Left renal cortex interstitium (tissue), 4 donors: ENCODE results near the gene NKAIN4. TPM values are rescaled to one million over a fixed set of nuclear protein-coding genes. Genes with fewer than 3 reads are reported as not detected.
"Not testable (repeated sequence)": the region's sequence is repeated elsewhere in the genome, so short reads cannot be mapped to it uniquely, and the experiment has no call there.

Experiments used
- DNase-seq, 4 donors: peaks; one replicate each; pipeline ENCODE4 v3.0.0-alpha.2; 2013; ENCODE audit warnings: low read depth in 4 of 4, low spot score in 2 of 4, missing footprints in 1 of 4
- polyA plus RNA-seq, 4 donors: library from polyadenylated mRNA; unstranded; fragments of 120-200 nt; gene quantifications; one replicate each; pipeline ENCODE4 v1.2.1, GENCODE V29; 2013; ENCODE audit not compliant: insufficient read length in 4 of 4

NKAIN4 gene
- polyA plus RNA-seq, 4 donors: 25.4 to 42.2 (median 40.8) TPM

DNA sequence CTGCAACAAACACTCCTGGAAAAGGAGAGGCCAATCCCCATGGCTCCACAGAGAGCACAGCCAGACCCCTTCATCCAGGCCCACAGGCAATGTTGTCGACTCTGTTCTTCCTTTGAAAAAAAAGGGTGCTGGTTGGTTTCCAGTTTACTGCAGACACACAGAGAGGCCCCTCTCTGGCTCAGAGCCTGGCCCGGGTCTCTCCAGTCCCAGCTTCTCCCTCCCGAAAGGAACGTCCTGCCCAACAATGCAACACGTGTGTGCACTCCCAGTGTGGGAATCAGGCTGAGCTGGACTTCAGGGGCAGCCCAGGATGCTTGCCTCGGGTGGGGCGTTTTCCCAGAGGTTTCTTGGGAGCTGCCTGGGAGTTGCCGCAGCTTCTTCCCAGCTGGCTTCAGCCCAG lies 4.5 kb upstream of the NKAIN4 start:
- no peak for DNase-seq

DNA sequence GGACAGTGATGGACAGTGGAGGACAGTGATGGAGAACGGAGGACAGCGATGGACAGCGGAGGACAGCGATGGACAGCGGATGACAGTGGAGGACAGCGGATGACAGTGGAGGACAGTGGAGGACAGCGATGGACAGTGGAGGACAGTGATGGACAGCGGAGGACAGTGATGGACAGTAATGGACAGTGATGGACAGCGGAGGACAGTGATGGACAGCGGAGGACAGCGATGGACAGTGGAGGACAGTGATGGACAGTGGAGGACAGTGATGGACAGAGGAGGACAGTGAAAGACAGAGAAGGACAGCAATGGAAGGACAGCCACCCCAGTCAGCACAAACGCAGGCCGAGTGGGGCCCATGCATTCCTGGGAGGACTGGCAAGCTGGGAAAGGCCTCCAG lies 3.4 kb upstream of the NKAIN4 start:
- DNase-seq: no peak

DNA sequence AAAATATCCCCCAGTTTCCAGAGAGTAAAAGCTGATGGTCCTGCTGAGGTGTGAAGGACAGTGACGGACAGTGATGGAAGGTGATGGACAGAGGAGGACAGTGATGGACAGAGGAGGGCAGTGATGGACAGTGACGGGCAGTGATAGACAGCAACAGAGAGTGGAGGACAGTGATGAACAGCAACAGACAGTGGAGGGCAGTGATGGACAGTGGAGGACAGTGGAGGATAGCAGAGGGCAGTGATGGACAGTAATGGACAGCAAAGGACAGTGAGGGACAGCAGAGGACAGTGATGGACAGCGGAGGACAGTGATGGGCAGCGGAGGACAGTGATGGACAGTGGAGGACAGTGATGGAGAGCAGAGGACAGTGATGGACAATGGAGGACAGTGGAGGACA lies 2.7 kb upstream of the NKAIN4 start:
- no peak for DNase-seq

DNA sequence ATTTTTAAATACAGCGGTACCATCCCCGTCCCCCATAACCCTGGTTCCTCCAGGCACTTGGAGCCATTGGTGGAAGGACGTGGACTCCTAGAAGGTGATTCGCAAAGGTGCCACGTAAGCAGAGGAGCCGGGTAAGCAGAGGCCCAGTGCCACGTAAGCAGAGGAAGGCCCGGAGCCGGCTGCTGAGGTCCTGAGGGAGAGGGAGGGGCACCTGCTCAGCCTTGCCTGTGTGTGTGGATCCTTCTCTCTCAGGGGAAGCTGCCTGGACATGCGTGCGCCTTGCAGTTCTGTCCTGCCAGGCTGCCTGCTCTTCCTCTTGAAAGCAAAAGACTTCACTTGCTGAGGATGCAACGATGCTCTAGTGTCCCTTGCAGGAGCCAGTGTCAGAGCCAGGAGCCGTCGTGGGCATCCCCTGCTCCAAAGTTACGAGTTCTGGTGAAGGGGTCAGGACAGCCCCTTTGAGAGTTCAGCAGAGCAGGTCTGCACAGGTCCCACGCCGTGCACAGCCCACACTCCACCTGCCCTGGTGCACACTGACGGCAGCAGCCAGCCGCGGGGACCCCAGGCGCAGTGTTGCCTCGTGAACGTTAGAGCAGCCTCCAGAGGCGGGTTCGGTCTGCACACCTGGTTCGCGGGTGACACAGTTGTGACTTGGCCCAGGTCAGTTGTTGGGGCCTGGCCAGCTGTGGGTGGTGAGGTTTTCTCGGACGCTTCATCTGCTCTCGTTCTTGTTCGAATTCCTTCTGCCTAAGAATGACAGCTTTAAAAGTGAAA lies 1.9 kb upstream of the NKAIN4 start:
- DNase-seq: no peak

DNA sequence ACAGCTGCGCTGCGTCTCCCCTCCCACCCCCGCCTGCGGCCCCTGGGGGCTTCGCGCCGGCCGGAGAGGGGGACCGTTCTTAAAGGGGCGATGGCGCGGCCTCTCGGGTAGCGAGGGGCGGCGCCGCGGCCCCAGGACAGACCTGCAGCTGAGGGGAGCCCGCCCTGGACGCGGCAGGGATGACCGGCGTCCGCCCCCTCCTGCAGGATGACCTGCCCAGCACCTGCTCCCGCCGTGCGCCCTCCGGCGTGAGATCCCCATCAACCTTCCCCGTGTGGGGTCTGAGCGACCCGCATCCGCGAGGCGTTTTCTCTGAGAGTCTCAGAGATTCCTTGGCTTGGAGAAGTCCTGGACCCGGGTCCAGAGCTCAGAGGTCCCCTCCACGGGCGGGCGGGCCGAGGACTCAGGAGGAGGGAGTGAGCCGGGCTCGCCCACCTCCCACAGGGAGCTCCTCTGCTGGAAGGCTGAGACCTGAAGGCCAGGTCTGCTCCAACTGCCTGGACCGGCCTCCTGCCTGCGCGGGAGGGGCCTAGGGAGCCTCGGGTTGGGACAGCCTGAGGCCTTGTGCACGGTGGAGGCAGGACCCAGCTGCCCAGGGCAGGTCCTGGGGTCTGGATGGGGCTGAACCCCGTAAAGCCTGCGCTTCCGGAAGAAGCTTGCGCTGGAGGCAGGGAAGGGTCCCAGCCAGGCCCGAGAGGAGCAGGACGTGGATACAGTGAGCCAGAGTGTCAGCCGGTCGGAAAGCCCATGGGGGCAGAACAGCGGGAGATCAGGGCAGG lies 532 bp upstream of the NKAIN4 start:
- DNase-seq: no peak

DNA sequence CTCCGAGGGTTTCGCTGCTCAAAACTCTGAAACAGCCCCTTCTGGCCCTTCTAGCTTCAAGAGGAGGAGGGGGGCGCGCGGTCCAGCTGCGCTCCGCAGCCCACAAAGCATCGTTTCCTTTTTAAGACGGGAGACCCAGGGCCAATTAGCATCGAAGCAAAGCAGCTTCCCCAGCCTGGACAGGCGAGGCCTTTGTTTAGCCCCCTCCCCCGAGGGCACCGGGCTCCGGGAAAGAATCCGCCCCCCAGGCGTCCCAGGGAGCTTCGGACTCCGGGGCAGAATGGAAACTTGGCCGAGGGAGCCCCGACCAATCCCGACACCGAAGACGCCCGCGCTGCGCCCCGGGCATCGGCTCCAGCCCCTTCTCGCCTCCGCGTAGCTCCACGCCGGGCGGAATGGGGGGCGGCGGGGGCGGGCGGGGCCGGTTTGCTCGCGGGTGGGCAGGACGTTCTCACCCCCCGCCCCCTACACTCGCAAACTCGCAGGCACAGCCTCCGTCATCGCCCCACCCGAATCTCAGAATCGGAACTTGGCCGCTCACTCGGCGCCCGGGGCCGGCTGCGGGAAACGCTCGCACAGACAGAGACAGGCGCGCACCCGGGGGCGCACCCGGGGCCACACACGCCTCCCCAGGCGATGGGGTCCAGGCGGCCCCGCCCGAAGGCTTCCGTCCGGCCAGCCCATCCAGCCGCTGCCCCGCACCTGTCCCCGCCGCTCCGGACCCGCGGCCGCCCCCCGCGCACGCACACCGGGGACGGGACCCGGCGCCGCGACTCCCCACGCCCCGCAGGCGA lies 628 bp downstream of the NKAIN4 start:
- no peak for DNase-seq

DNA sequence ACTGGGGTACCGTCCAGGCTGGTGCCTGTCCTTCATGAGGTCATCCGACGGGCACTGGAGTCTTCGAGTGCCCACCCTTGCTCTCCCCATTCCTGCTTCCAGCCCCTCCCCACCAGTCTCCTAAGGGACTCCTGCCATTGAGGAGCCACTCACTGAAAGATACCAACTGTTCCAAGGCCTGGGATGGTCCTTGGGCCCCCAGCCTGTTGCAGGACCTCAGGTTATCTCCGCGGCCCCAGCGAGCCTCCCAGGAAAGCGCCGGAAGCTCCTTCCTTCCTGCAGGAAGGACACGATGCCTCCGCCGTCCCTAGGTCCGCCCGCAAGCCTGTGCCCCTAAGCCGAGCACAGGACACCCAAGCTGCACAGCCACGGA lies 1.2 kb downstream of the NKAIN4 start:
- DNase-seq: no peak

DNA sequence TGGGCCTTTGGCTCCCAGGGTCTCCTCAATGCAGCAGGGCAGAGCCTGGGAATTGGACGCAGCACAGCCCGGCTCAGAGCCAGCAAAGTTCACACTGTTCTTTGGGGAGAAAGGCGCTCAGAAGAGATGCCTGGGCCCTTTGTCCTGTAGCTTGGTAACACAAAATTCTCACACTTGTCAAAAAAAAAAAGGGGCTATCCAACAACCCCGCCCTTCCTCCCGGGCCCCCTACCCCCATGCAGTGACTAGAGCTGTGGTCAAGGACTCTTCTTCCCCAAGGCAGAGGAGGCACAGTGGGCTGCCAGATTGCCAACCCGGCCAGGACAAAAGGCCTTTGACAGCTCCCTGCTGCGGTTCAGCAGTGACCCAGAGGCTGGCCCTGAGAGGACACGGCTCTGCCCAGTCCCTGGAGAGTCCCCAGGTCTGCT lies 2.0 kb downstream of the NKAIN4 start:
- no peak for DNase-seq

DNA sequence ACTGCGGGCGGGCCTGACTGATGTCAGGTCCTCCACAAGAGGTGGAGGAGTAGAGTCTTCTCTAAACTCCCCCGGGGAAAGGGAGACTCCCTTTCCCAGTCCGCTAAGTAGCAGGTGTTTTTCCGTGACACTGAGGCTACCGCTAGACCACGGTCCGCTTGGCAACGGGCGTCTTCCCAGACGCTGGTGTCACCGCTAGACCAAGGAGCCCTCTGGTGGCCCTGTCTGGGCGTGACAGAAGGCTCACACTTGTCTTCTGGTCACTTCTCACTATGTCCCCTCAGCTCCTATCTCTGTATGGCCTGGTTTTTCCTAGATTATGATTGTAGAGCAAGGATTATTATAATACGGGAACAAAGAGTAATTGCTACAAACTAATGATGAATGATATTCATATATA lies 2.9 kb downstream of the NKAIN4 start:
- DNase-seq: not testable (repeated sequence)

DNA sequence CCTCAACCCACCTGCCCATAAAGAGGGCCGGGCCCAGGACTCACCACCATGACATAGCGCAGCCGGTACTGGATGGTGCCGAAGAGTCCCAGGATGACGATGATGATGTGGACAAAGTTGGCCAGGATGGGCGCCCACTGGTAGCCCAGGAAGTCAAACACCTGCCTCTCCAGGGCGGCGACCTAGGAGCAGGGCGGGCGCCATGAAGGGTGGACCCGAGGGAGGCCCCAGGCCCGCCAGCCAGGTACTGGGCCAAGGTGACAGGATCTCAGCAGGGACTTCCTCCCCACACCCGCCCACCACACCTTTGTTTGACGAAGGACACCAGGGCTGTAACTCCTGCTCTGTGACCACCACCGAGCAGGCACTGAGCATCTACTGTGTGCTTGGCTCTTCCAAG lies 4.4 kb downstream of the NKAIN4 start:
- no peak for DNase-seq

DNA sequence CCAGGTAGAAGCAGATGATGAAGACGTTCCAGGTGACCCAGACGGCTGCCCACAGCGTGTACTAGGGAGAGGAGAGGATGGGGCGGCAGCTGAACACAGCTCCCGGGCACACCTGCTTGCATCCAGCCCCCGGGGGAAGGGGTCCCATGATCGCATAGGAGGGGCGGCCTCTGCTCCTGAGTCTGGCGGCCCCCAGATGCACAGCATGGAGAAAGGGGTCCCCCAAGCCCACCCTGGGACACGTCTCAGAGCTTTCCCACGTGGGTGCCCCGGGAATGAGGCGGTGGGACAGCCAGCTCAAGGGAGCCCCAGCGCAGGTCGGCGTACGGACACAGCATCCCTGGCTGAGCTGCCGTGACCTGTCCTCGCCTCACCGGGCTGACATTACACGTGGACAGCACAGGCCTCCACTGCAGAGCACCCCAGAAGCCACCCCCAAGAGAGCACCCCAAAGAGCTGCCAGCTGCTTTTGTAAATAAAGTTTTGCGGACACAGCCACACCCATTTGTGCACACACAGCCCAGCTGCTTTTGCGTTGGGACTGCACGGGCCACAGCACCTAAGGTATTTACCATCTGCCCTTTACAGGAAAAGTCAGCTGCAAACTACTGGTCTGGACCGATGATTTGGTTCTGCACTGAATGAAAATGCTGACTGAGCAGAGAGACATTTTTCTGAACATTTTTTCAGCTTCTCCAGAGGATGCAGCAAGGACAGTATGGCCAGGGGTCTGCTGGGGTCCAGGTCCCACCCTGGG lies 5.2 kb downstream of the NKAIN4 start:
- DNase-seq: no peak

DNA sequence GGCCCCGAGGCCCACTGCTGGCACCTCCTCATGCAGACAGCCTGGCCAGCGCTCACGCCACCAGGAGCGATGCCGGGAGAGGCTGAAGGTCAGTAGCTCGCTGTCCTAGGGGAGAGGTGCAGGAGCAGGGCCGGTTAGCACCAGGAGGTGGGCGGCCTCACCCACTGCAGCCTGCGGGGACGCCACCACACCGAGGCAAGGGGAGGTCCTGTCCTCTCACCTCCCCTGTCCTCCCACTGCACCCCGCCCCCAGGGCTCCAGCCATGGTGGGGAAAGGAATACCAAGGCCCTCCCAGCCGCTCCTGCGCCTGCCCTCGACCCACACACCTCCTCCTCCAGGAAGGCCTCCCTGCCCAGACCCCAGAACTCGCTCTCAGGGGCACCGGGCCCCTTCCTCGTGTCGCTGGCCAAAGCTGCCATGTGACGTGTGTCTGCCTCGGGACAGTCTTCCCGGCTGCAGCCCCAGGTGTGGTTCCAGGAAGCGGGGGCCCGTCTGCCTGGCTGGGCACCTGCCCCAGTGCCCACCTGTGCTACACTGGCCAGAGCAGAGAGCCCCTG lies 6.5 kb downstream of the NKAIN4 start:
- DNase-seq: no peak

DNA sequence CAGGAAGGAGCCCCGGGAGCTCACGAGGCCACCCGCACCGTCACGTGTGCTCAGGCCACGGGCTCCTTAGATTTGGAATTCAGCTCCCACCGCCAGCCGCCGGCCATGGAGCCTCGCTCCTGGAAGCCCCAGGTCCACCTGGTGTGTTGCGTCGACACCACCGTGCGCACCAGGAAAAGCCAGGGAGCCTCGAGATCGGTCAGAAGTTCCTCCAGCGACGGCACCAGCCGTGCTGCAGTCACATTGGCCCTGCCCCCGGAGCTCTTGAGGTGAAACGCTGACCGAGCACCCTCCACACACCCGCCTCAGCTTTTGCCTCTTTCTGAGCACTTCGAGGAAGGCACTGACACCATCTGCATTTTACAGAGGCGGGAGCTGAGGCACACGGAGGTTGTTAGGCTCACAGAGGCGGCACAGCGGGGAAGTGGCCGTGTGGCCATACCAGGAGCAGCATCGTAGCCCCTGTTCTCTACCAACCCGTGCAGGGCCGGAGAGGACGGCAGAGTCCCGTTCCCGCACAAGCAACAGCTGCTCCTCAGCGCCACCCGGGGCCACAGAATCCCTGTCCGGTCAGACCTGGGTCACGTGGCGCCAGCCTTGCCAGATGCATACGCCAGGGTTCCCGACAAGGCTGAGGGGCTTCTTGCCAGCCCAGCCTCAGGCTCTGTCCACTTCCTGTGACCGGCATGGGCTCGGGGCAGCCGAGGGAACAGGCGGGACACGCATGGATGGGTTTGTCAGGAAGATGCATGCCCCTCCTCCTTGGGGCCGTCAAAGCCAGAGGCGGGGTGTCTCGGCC lies 7.6 kb downstream of the NKAIN4 start:
- no peak for DNase-seq

DNA sequence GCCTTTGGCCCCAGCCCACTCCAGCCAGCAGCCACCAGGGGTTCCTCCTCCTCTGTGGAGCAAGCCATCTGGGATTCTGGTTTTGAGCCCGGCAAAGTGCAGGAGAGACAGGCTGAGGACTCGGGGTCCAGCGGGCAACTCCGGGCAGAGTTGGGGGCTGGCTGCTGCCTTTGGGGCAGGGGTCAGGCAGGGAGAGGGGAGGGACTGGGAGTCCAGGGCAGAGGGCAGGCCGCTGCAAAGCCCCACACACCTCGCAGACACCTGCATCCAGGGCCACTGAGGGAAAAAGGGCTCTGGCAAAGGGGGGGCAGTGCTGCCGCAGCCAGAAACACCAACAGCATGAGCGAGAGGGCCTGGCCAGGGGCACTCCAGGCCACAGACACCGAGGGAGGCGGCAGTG lies 9.8 kb downstream of the NKAIN4 start:
- DNase-seq: no peak

DNA sequence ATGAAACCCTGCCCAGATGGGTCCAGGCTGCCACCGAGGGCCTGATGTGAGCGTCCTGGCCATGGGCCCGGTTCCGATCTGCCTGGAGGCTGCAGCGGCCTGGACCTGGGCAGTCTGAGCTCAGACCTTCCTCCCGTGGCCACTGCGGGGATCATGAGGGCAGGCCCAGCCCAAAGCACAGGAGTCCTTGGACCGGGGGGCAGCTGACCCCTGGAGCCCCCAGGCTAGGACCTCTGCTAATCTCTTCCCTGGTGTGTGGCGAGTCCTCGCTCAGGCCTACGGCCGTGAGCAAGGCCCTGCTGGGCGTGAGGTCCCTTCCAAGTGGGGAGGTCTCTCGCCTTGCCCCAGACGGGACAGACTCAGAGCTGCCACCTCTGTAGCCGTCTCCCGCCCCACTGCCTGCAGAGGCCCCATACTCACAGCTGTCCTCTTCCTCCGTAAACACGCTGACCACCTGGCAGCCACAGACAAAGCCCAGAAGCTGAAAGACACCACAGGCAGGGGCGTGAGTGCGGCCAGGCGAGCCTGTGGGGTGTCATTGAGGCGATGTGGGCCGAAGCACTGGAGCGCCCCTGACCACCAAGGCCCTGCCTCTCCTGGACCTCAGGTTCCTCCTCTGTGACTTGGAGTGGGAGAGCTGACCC lies 10.5 kb downstream of the NKAIN4 start:
- no peak for DNase-seq

DNA sequence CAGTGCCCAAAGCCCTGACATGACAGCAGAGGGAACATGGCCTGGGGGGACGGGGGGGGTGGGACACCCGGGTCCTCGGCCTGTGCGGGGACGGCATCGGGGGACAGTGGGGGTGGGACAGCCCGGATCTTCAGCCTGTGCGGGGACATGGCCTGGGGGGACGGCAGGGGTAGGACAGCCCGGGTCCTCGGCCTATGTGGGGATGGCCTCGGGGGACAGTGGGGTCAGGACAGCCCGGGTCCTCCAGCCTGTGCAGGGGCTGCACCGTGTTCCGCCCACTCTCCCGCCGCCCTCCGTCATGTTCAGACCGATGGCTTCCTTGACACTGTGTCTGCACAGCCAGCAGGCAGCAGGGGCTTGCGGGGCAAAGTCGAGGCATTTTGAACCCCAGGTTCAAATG lies 11.5 kb downstream of the NKAIN4 start:
- DNase-seq: no peak

DNA sequence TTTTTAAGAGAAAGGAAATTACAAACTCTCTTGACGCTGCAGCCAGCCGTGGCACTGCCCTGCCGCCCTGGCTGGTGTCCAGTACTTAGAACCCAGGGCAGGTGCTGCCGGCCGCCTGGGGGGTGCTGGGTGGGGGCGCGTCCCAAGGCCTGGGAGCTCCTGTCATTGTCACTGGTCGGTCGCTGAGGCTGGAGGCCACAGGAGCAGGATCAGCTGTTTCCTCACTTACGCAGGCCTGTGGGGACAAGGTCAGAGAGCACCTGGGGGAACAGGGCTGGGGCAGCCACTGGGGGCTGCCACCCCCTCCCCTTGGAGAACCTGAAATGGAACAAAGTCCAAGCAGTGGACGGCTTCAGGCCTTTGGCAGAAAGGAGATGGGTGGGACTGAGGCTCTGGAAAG lies 13.0 kb downstream of the NKAIN4 start:
- DNase-seq: no peak

DNA sequence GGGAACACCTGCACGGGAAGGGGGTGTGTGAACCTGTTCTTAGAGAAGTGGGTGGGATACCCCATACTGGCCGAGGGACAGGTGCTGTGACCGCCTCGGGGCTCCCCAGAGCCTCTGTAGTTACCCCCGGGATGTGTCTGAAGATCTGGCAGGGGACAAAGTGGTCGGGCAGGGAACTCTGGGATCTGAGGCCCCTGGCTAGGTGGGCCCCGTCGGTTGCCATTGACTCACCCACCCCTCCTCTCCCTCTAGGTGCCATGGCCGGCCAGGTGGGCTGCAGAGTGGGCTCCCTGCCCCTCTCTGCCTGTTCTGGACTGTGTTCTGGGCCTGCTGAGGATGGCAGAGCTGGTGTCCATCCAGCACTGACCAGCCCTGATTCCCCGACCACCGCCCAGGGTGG lies 14.3 kb downstream of the NKAIN4 start:
- DNase-seq: no peak

DNA sequence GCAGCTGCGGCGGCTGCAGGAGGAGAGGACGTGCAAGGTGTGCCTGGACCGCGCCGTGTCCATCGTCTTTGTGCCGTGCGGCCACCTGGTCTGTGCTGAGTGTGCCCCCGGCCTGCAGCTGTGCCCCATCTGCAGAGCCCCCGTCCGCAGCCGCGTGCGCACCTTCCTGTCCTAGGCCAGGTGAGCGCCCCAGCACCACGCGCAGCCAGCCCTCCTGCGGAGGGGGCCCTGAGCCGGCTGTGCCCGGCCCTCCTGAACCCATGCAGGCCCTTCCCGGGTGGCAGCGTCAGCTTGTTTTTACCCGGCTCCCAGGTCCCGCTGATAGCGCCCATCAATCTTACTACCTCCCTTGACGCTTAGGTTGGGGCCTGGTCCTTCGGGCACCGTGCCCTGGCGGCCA lies 14.8 kb downstream of the NKAIN4 start:
- no peak for DNase-seq
